IPS-15b (cell line): Measurements from ENCODE around the gene CLTB.

Experiments
- H3K27me3 ChIP-seq: one replicate; pipeline ENCODE4 v1.6.1; 2013; ENCODE audit warnings: low read length; ENCODE audit not compliant: control insufficient read depth, insufficient read depth
- H3K36me3 ChIP-seq: one replicate; pipeline ENCODE4 v1.6.1; 2013; ENCODE audit warnings: low read length; ENCODE audit not compliant: control insufficient read depth, insufficient read depth
- H3K4me1 ChIP-seq: one replicate; pipeline ENCODE4 v1.6.1; 2013; ENCODE audit warnings: mild to moderate bottlenecking, low read length; ENCODE audit not compliant: control insufficient read depth, insufficient read depth
- H3K4me3 ChIP-seq: one replicate; pipeline ENCODE4 v1.5.1; 2013; ENCODE audit warnings: low read depth, low read length
- H3K9ac ChIP-seq: one replicate; pipeline ENCODE4 v1.6.1; 2013; ENCODE audit warnings: low read depth, mild to moderate bottlenecking, low read length
- H3K9me3 ChIP-seq: one replicate; pipeline ENCODE4 v1.6.1; 2013; ENCODE audit warnings: mild to moderate bottlenecking, low read length; ENCODE audit not compliant: control insufficient read depth, insufficient read depth

Gene CLTB

DNA sequence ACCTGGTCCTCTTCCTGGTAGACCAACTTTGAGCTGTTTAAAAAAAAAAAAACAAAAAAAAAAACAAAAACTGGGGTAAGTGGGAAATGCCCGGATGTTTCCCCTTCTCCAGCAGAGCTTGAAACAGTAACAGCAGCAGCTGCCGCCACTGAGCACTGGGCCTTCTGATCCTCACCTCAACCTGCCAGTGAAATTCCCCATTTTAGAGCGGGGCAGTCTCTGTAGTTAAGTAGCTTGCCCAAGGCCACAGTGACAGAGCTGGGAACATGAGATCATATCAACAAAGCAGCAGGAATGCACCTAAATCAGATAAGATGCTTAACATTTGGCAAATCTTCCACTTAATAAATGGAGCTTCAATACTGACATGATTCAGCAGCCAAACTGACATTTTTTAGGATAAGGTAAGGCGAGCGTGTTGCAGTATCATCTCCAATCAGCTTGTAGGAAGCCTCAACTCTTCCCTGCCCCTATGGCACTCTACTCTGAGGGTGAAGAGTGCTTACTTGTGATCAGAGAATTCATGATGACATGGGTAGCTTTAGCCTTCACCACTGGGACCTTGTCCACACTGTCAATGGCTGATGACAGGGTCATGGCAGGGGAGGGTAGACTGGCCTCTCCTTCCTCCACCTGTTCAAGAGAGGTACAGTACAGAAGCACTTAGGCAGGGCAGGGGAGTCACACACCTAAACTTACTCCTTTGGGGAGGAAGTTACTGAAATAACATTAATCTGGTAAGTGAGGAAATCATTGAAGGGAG lies 64.0 kb downstream of the CLTB start:
- Histone ChIP-seq H3K4me3 (no peak overlapping the region), H3K9ac (no peak overlapping the region), H3K4me1 (no peaks in the 10 kb centered on the region), H3K9me3 (no peaks in the 10 kb centered on the region), H3K36me3 (peaks cover 31% of the 10 kb centered on the region), H3K27me3 (no peaks in the 10 kb centered on the region)

DNA sequence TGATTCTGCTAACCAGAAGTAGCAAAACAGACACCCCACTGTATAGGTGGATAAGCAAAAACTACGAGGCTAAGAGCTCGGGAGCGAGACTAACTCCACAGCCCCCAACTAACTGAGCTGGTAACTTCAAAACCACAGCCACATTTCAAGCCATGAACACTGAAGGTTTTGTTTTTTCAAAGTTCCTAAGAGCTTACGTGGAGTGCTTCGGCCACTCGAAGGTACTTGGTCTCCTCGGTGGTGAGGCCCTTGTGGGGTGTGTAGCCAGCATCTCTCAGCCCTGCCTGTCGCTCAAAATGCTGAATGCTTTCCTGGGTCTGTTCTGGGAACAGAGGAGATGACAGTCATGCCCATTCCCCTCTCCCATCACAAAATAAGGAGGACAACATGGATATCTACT lies 65.9 kb downstream of the CLTB start:
- no peaks in the 10 kb centered on the region for H3K9me3 ChIP-seq
- H3K4me3 ChIP-seq, result no peak overlapping the region
- no peaks in the 10 kb centered on the region for H3K4me1 ChIP-seq
- peaks cover 33% of the 10 kb centered on the region for H3K36me3 ChIP-seq
- no peaks in the 10 kb centered on the region for H3K27me3 ChIP-seq
- no peak overlapping the region for H3K9ac ChIP-seq

DNA sequence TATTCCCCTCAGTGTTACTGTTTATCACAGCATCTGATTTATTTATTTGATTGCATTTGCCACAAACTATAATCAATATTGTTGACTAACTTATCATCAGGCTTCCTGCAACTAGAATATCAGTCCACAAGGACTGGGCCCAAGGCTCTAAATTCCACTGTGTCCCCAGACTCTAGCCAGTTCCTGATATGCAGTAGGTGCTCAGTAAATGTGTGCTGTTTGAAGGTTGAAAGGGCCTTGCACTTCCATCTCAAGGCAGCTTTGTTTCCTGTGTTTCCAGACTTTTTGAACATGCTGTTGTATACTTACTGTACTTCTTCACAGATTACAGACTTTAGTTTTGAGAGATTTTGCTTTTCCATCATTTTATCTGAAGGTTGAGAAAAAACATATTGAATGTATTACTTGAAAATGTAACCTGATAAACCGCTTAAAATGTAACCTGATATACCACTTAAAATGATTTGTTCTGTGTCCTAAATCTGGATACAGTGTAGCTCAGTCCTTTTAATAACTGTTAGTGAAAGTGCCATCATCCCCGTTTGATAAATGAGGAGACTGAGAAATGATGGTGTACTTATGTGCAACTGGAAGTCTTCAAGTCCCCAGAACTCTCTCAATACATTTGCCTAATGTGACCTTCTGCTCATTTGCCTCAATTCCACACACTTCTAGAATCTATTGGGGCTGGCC lies 73.4 kb downstream of the CLTB start:
- Histone ChIP-seq H3K9me3 (no peaks in the 10 kb centered on the region), H3K9ac (no peak overlapping the region), H3K4me3 (no peak overlapping the region), H3K27me3 (no peaks in the 10 kb centered on the region), H3K36me3 (peaks cover 2% of the 10 kb centered on the region), H3K4me1 (no peaks in the 10 kb centered on the region)
